HG03039 (cell line): ENCODE measurements around the gene TRPM5.

Experiments
- ATAC-seq: cut with Tn5 transposase; IDR thresholded peaks from one replicate; pipeline ENCODE4 v1.9.1; 2021; ENCODE audit warnings: mild to moderate bottlenecking, moderate library complexity; ENCODE audit not compliant: unreplicated experiment

TRPM5 gene

DNA sequence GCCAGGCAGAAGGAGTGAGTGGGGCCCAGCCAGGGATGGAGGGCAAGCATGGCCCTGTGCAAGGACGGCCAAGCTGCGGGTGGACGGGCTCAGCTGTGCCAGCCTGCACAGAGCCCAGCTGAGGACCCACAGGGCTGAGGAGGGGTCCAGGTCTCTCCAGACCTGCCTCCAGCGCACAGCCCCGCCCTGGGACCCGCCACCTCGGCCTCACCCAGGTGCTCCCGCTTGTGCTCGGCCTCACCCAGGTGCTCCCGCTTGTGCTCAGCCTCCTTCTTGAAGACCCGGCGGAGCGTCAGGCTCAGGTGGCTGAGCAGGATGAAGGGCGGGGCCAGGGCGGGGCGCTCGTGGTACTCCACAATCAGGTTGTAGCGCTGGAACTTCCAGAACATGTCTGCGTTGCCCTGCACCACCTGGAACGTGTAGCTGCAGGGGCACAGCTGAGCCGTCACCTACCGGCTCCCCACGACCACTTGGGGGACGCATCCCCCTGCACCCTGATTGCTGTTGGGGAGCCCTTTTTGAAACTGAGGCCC lies 37.4 kb downstream of the TRPM5 start:
- ATAC-seq: no peak

DNA sequence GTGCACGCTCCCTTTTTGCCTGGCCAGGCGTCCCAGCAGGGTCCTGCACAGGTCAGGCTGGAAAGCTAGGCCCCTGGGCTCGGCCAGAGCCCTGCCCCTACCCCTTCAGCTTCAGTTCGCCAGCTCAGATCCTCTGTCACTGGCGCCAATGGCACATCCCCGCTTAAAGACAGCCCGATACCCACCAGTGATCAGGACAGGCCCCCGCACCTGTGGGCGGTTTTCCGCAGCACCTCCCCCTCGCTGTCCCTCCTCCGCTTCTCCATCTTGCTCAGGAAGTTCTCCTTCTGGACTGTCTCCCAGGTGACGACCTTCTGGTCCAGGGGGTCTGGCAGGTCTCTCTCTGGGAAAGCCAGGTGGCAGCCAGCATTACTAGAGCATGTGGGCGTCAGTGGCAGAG lies 37.9 kb downstream of the TRPM5 start:
- no peak for ATAC-seq

DNA sequence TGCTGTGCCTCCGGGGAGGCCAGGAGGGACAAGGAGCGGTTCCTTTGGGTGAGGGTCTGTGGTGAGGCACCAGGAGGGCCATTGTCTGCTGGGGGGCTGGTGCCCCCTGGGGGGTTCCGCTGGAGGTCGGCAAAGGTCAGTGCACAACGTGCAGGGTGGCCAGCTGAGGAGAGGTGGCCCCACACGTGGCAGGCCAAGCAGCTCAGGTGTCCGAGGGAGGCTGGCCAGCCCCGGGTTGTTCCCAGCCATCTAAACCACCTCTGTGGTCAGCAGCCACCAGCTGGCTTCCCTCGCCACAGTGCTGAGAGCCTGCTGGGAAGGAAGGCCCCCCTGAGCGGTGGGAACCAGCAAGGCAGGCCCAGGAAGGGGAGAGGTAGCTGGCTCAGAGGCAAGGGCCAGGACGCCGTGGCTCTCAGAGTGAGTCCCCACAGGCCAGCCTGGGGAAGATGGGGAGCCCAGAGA lies 39.5 kb downstream of the TRPM5 start:
- ATAC-seq: no peak

DNA sequence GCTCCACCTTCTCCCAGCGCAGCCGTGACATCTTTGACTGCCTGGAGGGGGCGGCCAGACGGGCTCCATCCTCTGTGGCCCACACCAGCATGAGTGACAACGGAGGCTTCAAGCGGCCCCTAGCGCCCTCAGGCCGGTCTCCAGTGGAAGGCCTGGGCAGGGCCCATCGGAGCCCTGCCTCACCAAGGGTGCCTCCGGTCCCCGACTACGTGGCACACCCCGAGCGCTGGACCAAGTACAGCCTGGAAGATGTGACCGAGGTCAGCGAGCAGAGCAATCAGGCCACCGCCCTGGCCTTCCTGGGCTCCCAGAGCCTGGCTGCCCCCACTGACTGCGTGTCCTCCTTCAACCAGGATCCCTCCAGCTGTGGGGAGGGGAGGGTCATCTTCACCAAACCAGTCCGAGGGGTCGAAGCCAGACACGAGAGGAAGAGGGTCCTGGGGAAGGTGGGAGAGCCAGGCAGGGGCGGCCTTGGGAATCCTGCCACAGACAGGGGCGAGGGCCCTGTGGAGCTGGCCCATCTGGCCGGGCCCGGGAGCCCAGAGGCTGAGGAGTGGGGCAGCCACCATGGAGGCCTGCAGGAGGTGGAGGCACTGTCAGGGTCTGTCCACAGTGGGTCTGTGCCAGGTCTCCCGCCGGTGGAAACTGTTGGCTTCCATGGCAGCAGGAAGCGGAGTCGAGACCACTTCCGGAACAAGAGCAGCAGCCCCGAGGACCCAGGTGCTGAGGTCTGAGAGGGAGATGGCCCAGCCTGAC lies 41.2 kb downstream of the TRPM5 start:
- ATAC-seq: no peak

DNA sequence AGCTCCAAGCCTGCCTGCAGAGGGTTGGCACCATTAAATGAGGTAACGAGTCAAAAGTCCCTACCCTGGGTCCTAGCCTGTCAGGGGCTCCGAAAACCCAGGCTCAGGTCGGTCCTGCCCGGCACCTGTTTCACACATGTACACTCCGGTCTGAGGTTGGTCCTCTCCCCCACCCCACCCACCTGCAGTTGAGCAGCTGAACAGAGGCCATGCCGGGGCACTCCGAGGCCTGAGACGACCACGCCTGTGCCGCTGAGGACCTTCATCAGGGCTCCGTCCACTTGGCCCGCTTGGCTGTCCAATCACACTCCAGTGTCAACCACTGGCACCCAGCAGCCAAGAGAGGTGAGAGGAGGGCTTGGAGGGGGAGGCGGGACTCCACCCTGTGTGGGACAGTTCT lies 42.2 kb downstream of the TRPM5 start:
- ATAC-seq: no peak

DNA sequence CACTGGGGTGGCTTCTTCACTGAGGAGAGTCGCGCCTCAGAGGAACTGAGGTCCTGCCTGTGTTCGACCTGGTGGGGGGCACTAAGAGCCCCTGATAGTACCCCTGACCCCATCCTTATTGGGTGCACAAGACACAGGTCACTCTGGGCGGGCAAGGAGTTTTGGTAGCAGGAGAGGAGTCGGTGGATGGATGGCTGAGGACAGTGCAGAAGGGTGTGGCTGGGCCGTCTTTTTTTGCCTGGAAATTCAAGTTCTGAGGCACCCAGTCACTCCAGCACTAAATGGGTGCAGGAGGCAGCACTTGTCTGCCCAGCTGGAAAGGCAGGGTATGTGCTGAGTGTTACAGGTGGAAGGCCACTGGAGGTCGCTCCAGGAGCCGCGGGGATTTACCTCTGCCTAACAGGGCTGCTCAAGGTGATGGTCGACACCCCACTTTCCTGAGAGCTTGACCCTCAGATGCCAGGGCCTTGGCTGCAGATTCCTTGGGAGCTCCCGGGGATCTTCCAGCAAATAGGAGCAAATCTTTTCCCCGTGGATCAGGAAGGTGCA lies 42.8 kb downstream of the TRPM5 start:
- no peak for ATAC-seq

DNA sequence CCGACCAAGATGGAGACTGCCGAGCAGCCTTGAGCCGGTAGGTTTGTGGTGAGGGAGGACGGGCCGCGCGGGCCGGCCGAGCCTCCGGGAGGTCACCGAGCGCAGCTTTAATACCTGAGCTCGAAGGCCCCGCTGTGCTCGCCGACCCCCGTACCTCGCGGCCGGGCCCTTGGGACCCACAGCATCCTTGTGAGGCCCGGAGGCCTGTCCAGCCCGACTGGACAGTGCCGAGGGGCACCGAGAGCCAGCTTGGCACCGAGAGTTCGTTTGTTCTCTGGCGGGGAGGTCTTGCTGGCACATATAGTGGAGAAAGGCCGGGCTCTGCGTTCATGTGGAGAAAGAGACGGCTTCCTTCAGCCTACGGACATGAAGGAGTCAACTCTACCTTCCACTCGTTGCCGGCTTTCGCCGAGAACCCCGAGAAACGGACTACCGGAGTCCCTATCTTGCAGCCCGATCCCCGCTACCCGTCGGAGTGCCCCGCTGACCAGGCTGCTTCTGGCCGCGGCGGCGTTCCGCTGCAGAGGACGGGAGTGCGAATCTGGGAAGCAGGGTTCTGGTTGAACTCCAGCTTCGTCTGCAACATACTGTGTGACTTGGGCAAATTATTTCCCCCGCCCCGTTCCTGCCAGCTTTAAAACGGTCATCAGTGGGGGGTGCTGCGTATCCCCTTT lies 43.4 kb downstream of the TRPM5 start:
- peak; percentile 0 for ATAC-seq

DNA sequence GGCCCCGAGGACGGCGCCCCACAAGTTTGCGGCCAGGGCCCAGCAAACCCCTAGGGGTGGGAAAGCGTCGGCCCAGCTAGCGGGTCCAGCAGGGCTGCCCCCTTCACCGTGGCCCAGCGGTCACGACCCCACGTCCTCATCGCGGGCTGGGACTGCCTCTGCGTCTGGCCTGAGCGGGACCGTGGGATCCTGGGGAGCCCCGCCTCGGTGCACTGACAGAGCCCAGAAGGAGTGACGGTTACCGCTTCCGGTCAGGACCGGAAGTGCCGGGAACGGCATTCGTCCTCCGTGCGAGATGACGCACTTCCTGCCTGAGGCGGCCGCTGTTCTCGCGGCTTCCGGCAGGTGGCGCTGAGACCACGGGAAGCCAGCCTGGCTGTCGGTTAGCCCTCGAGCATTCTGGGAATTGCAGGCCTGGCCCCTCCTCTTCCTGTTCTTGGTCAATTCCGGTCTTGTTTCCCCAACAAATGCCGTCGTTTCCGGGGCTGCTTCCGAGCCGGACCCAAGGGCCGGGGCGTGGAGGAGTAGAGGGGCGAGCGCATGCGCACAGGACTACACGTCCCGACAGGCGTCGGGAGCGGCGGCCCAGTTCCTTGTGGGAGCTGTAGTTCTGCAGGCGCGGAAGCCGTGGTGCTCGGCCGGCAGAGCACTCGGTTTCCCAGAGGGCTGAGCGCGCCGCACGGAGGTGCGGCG lies 44.1 kb downstream of the TRPM5 start, which contains the start of gene TSSC4:
TSSC4 (plus strand) TSS at position 682 of the 693 bp plus-strand sequence. CDS start 1,884 bp downstream, outside the sequence.
- peak; percentile 78 for ATAC-seq

DNA sequence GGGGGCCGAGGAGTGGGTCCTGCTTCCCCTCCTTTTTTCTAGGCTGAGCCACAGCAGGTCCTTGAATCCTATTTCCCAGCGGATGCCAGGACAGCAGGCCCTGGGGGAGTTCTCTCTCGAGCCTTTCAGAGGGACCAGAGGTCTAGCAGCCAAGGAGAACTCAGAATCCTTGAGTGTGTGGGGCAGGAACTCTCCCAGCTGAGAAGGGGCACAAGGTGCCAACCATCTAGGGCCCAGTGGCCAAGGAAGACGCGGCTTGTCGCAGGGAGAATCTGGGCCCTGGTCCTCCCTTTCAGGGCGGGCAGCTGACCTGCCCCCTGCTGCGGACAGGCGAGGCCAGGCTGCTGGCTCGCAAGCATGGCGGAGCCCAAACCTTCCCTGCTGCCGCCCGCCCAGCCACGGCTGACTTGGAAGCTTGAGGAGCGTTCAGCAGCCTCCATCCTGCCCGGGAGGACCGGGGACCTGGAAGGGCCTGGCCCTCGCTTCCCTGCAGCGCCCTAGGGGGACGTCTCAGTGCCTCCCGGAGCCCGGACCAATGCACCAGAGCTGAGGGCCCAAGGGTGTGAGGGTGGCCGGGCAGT lies 44.7 kb downstream of the TRPM5 start:
- ATAC-seq: peak; percentile 2

DNA sequence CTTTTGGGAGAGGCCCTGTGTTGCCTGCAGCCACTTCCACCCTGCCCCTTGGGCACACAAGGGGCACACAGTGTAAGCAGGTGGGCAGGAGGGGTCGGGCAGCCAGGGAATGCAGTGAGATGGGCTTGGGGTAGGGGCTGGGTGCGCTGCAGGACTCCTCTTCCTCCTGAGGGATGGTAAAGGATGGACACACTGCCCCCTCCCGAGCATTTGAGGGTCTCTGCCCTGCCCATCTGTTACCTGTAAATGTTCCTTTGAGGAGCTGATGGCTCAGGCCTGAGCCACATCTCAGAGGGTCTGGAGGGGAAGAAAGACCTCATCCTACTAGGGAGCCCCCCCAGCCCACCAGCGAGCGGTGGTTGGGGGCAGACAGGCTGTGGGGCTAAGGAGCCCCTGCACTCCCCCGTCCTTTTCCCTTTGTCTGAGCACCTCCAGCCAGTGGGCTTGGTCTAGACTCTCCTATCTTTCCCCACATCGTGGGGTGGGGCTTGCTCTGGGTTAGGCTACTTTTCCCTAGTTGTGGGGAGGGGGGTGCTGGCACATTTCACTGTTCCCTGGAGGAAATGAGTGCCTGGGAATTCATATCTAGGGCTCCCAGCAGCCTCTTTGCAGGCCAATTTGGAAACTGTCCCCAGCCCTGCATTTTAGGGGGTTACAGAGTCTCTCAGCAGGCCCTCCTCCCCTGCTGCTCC lies 45.5 kb downstream of the TRPM5 start:
- ATAC-seq: no peak

DNA sequence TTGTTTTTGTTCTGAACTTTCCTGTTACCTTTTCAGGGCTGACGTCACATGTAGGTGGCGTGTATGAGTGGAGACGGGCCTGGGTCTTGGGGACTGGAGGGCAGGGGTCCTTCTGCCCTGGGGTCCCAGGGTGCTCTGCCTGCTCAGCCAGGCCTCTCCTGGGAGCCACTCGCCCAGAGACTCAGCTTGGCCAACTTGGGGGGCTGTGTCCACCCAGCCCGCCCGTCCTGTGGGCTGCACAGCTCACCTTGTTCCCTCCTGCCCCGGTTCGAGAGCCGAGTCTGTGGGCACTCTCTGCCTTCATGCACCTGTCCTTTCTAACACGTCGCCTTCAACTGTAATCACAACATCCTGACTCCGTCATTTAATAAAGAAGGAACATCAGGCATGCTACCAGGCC lies 47.3 kb downstream of the TRPM5 start:
- ATAC-seq: no peak

DNA sequence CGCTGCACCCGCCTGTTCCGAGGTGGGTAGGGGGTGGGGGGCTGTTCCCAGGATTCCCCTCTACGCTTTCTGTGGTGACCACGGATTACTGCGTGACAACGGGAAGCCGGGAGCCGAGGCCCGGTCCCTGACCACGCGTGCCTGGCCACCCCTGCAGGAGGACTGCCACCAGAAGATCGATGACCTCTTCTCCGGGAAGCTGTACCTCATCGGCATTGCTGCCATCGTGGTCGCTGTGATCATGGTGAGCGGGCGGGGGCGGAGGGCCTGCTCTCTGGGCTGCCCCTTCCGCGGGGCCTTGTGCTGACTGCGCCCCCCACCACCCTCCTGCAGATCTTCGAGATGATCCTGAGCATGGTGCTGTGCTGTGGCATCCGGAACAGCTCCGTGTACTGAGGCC lies 47.8 kb downstream of the TRPM5 start:
- ATAC-seq: no peak

DNA sequence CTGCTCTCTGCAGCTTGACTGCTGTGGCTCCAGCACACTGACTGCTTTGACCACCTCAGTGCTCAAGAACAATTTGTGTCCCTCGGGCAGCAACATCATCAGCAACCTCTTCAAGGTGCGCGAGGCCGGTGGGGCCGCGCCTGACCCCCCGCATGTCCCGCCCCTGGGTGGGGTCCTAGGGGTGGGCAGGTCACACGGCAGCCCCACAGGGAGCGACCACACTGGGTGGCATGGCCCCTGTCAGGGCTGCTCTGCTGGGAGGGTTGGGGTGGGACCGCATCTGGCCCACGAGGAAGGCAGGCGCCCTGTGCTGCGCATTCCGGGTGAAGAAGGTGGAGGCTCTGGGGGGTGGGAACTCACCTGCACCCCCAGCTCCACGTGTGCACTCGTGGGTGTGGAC lies 48.5 kb downstream of the TRPM5 start:
- no peak for ATAC-seq

DNA sequence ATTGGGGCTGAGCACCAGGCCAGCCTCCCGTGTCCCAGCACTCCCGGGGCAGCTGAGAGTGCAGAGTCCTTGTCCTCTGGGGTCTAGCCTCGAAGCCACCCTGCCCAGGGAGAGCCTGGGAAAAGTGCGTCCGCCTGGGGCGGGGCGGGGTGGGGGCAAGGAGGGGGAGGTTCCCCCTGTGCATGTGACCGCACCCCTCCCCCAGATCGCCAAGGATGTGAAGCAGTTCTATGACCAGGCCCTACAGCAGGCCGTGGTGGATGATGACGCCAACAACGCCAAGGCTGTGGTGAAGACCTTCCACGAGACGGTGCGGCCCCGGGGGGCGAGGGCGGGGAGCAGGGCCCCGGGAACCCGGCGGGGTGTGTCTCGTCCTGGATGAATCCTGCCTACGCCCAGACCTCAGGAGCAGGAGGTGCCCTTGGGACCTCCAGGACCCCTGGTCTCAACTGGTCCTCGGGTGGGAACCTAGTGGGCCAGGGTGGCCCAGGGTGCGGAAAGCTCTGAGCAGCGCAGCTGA lies 49.0 kb downstream of the TRPM5 start:
- no peak for ATAC-seq

DNA sequence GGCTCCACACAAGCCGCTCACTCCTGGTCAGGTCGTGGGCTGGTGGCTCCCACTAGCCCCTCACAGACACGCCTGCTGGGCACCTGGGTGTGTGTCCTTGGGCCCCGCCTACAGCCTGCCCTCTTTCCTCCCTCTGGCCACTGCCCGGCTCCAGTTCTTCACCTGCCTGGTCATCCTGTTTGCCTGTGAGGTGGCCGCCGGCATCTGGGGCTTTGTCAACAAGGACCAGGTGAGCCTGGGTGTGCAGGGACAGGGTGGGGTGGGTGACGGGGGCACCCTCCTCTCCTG lies 49.6 kb downstream of the TRPM5 start:
- ATAC-seq: no peak
